IMR-90 (cell line): ENCODE measurements around the gene SHLD1. TPM values are rescaled to one million over a fixed set of nuclear protein-coding genes. Genes with fewer than 3 reads are reported as not detected.

ENCODE experiments used
- ATAC-seq: fragments of 200-7000 bp; cut with Tn5 transposase; 2 replicates; pipeline ENCODE4 v1.9.1; 2020; ENCODE audit warnings: low read depth, mild to moderate bottlenecking, moderate library complexity
- BruUV-seq: library from RNA; stranded (reverse); fragments of 400-500 nt; replicated peaks from 2 replicates; lab custom pipeline; 2021; lab: Mats Ljungman, UMichigan
- CTCF ChIA-PET: fragments of 300-600 bp; formaldehyde crosslinking; extraction: SDS; loops from one replicate; lab custom pipeline; 2021; ENCODE audit warnings: antibody characterized with exemption; lab: Yijun Ruan, JAX
- POLR2A ChIA-PET: fragments of 300-600 bp; sonication (Branson Sonifier 250); formaldehyde crosslinking; loops from one replicate; lab custom pipeline; 2022; ENCODE audit warnings: antibody characterized with exemption; ENCODE audit not compliant: unreplicated experiment; lab: Charles Lee
- DNase-seq: peaks from one replicate; pipeline ENCODE4 v3.0.0; 2013
- H2AFZ ChIP-seq: replicated peaks from 2 replicates; pipeline ENCODE3; 2013; ENCODE audit warnings: low read length, mild to moderate bottlenecking; ENCODE audit not compliant: poor library complexity
- H2AK5ac ChIP-seq: 2 replicates; pipeline ENCODE4 v1.6.1; 2013; ENCODE audit warnings: low read depth, low read length, inconsistent platforms
- H2AK9ac ChIP-seq: replicated peaks from 2 replicates; pipeline ENCODE3; 2013; ENCODE audit warnings: mild to moderate bottlenecking, low read depth, low read length, moderate library complexity; ENCODE audit not compliant: poor library complexity
- H2BK120ac ChIP-seq: 2 replicates; pipeline ENCODE4 v1.6.1; 2013; ENCODE audit warnings: low read depth, low read length, inconsistent platforms
- H2BK15ac ChIP-seq: 3 replicates; pipeline ENCODE4 v1.6.1; 2013; ENCODE audit warnings: low read depth, low read length, inconsistent platforms
- H2BK20ac ChIP-seq: 2 replicates; pipeline ENCODE4 v1.6.1; 2013; ENCODE audit warnings: low read depth, mild to moderate bottlenecking, inconsistent platforms, low read length, moderate library complexity
- H2BK5ac ChIP-seq: 2 replicates; pipeline ENCODE4 v1.6.1; 2013; ENCODE audit warnings: mild to moderate bottlenecking, low read depth, low read length, inconsistent platforms; ENCODE audit not compliant: poor library complexity, severe bottlenecking
- H3K14ac ChIP-seq: replicated peaks from 2 replicates; pipeline ENCODE4 v1.6.1; 2013; ENCODE audit warnings: low read depth, low read length, inconsistent platforms
- H3K18ac ChIP-seq: 2 replicates; pipeline ENCODE4 v1.6.1; 2013; ENCODE audit warnings: low read depth, low read length, control low read depth
- H3K23ac ChIP-seq: 2 replicates; pipeline ENCODE4 v1.6.1; 2013; ENCODE audit warnings: low read depth, low read length, inconsistent platforms
- H3K27ac ChIP-seq: 2 replicates; pipeline ENCODE4 v1.5.1; 2013; ENCODE audit warnings: mild to moderate bottlenecking, control low read depth, low read length; ENCODE audit not compliant: insufficient read depth
- H3K27me3 ChIP-seq: 2 replicates; pipeline ENCODE4 v1.6.1; 2013; ENCODE audit warnings: low read length; ENCODE audit not compliant: control insufficient read depth, insufficient read depth
- H3K36me3 ChIP-seq: 2 replicates; pipeline ENCODE4 v1.6.1; 2013; ENCODE audit warnings: low read length, mixed read lengths; ENCODE audit not compliant: control insufficient read depth, insufficient read depth
- H3K4ac ChIP-seq: 2 replicates; pipeline ENCODE4 v1.6.1; 2013; ENCODE audit warnings: low read depth, low read length, inconsistent platforms
- H3K4me1 ChIP-seq: 2 replicates; pipeline ENCODE4 v1.6.1; 2013; ENCODE audit warnings: low read length, mixed read lengths; ENCODE audit not compliant: control insufficient read depth, insufficient read depth
- H3K4me2 ChIP-seq: 2 replicates; pipeline ENCODE4 v1.6.1; 2013; ENCODE audit warnings: low read depth, mild to moderate bottlenecking, control low read depth, low read length, moderate library complexity
- H3K4me3 ChIP-seq: 2 replicates; pipeline ENCODE4 v1.5.1; 2013; ENCODE audit warnings: low read depth, mild to moderate bottlenecking, control low read depth, low read length, moderate library complexity; ENCODE audit not compliant: insufficient read depth
- H3K56ac ChIP-seq: 2 replicates; pipeline ENCODE4 v1.6.1; 2013; ENCODE audit warnings: low read length, inconsistent platforms; ENCODE audit not compliant: insufficient read depth; ENCODE audit errors: extremely low read depth
- H3K79me1 ChIP-seq, 2 experiments: 2 replicates each; pipeline ENCODE4 v1.6.1; 2013; ENCODE audit warnings: low read length in 2 of 2, inconsistent platforms in 1 of 2, low read depth in 1 of 2
- H3K9ac ChIP-seq: 2 replicates; pipeline ENCODE4 v1.6.1; 2013; ENCODE audit warnings: low read depth, low read length, control low read depth
- H3K9me1 ChIP-seq: 2 replicates; pipeline ENCODE4 v1.6.1; 2013; ENCODE audit warnings: low read length, inconsistent platforms; ENCODE audit not compliant: insufficient read depth
- H3K9me3 ChIP-seq: 2 replicates; pipeline ENCODE4 v1.6.1; 2013; ENCODE audit warnings: low read length; ENCODE audit not compliant: control insufficient read depth, insufficient read depth
- H4K20me1 ChIP-seq: 2 replicates; pipeline ENCODE4 v1.6.1; 2013; ENCODE audit warnings: low read length, inconsistent platforms; ENCODE audit not compliant: insufficient read depth
- H4K5ac ChIP-seq: 2 replicates; pipeline ENCODE4 v1.6.1; 2013; ENCODE audit warnings: mild to moderate bottlenecking, low read depth, low read length, control low read depth
- H4K8ac ChIP-seq, 2 experiments: 2 replicates each; pipeline ENCODE4 v1.6.1; 2013; ENCODE audit warnings: low read depth in 2 of 2, low read length in 2 of 2, control low read depth in 1 of 2, inconsistent platforms in 1 of 2
- H4K91ac ChIP-seq: 2 replicates; pipeline ENCODE4 v1.6.1; 2013; ENCODE audit warnings: low read depth, low read length, inconsistent platforms; ENCODE audit not compliant: insufficient read depth
- CEBPB ChIP-seq: IDR thresholded peaks from 2 replicates; pipeline ENCODE4 v1.6.1; 2012; ENCODE audit warnings: low read depth, low read length, improper control_type of control experiment
- whole genome bisulfite sequencing, 2 experiments: methylation state at CpG; one replicate each; pipeline versions ENCODE4 v1.1.5 to v1.1.7; 2013; ENCODE audit warnings: missing lambda C conversion rate in 2 of 2; ENCODE audit not compliant: insufficient read length in 1 of 2; ENCODE audit errors: extremely low coverage in 2 of 2; 5-methylcytosine and 5-hydroxymethylcytosine counted together
- dilution Hi-C: fragments of 300-500 bp; cut with HindIII; formaldehyde crosslinking; loops from one replicate; pipeline ENCODE4 v1.14.3; 2018; ENCODE audit warnings: low sequenced_read_pairs; ENCODE audit not compliant: unreplicated experiment
- in situ Hi-C: fragments of 300-500 bp; cut with MboI; formaldehyde crosslinking; loops from 3 replicates; pipeline ENCODE4 v1.14.3; 2019; ENCODE audit warnings: low sequenced_read_pairs, inconsistent platforms, mixed read lengths
- intact Hi-C: fragments of 100-400 bp; cut with micrococcal nuclease; formaldehyde crosslinking; loops from 2 replicates; pipeline ENCODE4 v1.10.0; 2022
- polyA plus RNA-seq, 3 experiments: library from polyadenylated mRNA; depleted of rRNA; stranded (reverse); fragments of >200 nt; gene quantifications; 2 replicates each; pipeline ENCODE4 v1.2.3, GENCODE V29; 2012; ENCODE audit warnings: low replicate concordance in 1 of 3
- total RNA-seq: library from RNA; depleted of rRNA; stranded (reverse); fragments of >200 nt; gene quantifications from 2 replicates; pipeline ENCODE4 v1.2.3, GENCODE V29; 2012

Gene SHLD1
- total and polyA plus RNA-seq, 2 of the 4 experiments (the other 2 are of a cell fraction), result 2.6 to 3.0 TPM

GRCh38 chr20:5859608-5860007 is 109.4 kb downstream of the SHLD1 start:
- Histone ChIP-seq H3K14ac (0 out of 2 replicates have a peak overlapping the region, but pooled peaks have one; percentile 59), H3K9me1 (peaks cover 8% of the 10 kb centered on the region; the same call in 1 of the 2 replicates), H4K8ac (no peak overlapping the region), H3K79me1 (no peaks in the 10 kb centered on the region), H3K18ac (no peak overlapping the region), H3K4me1 (peaks cover 5% of the 10 kb centered on the region; the same call in 1 of the 2 replicates), H3K9me3 (no peaks in the 10 kb centered on the region), H2BK15ac (no peak overlapping the region), H3K9ac (no peak overlapping the region), H4K91ac (no peak overlapping the region), H4K20me1 (no peaks in the 10 kb centered on the region), H3K4ac (no peak overlapping the region), H3K4me3 (no peak overlapping the region), H2AFZ (no peak overlapping the region), H3K4me2 (no peak overlapping the region), H3K56ac (no peak overlapping the region), H2AK5ac (0 out of 2 replicates have a peak overlapping the region, but pooled peaks have one; percentile 21), H2BK5ac (no peak overlapping the region), H3K36me3 (no peaks in the 10 kb centered on the region), H3K27ac (no peak overlapping the region), H2BK20ac (no peak overlapping the region), H2AK9ac (no peak overlapping the region), H3K27me3 (no peaks in the 10 kb centered on the region), H3K23ac (no peak overlapping the region), H4K5ac (no peak overlapping the region), H2BK120ac (no peak overlapping the region)
- dilution Hi-C loops, result no loop called here
- DNase-seq, result peak; percentile 51
- CTCF ChIA-PET, result no interaction called here
- in situ Hi-C loops, result no loop called here
- intact Hi-C loops, result no loop called here
- POLR2A ChIA-PET, result no interaction called here
- BruUV-seq, result no TSS peak
- TF ChIP-seq CEBPB, result no peak
- WGBS, 2 experiments, result no CpG with 5 or more reads among the region's 5 CpGs
- no peak for ATAC-seq
